Measurements from ENCODE around the gene NECTIN4. TPM values are rescaled to one million over a fixed set of nuclear protein-coding genes. Genes with fewer than 3 reads are reported as not detected.

The NECTIN4 gene
- total RNA-seq: 1 to 10 TPM in 1 of 4 donors, under 1 TPM in 1, not detected in 2; 0.27 to 1.9 TPM

DNA sequence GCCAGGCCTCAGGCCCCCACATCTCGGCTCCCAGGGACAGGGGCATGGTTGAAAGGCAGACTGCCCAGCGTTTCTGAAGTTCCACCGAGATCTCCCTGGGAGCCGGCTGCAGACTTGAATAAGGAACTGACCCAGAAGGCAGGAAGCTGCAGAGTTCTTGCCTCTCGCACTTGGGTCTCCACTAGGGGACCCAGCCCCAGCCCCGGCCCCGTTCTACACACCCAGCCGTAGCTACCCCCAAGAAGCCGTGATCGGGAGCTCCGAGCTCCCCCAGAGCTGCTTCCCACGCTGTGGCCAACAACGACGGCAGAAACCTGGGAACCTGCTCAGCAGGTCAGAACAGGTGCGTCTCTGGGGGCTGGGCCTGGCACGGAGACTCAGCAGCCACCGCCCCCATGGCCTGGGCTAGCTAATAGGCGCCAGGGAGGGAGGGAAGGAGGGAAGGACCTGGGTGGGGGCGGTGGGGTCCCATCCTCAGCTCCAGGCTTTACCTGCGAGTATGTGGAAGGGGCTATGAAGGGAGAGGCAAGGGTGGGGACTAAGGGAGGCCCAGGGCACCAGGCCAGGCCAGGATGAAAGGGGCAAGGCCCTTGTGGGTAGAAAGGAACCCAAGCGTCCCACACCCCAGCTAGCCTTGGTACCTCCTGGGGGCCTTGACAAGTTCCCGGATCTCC lies at the start of gene NECTIN4:
TSS of gene NECTIN4 (minus strand) at position 308 of the 674 bp plus-strand sequence. CDS start at position 46, 262 bp downstream.
- Histone ChIP-seq H3K4me3 (no peak within 1 kb of the TSS), H3K27me3 (peaks cover 6% of the 10 kb centered on the region), H3K27ac (no peak within 1 kb of the TSS), H3K36me3 (no peaks in the 10 kb centered on the region), H3K9me3 (no peaks in the 10 kb centered on the region), H3K4me1 (no peaks in the 10 kb centered on the region)
- no peak for ATAC-seq
- 60 to 64% methylated on average over 6 to 8 of the region's 22 CpGs for WGBS, 2 donors (ENCODE audit: low coverage in 1 of 2)
- TF ChIP-seq, protein P1, sequence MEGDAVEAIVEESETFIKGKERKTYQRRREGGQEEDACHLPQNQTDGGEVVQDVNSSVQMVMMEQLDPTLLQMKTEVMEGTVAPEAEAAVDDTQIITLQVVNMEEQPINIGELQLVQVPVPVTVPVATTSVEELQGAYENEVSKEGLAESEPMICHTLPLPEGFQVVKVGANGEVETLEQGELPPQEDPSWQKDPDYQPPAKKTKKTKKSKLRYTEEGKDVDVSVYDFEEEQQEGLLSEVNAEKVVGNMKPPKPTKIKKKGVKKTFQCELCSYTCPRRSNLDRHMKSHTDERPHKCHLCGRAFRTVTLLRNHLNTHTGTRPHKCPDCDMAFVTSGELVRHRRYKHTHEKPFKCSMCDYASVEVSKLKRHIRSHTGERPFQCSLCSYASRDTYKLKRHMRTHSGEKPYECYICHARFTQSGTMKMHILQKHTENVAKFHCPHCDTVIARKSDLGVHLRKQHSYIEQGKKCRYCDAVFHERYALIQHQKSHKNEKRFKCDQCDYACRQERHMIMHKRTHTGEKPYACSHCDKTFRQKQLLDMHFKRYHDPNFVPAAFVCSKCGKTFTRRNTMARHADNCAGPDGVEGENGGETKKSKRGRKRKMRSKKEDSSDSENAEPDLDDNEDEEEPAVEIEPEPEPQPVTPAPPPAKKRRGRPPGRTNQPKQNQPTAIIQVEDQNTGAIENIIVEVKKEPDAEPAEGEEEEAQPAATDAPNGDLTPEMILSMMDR (IDR thresholded peaks at IDR 0.05): no peak
- no peak for TF ChIP-seq POLR2A (IDR thresholded peaks at IDR 0.05)
- no peak for TF ChIP-seq EP300 (IDR thresholded peaks at IDR 0.05)
- TF ChIP-seq POLR2AphosphoS5 (IDR thresholded peaks at IDR 0.05): no peak

DNA sequence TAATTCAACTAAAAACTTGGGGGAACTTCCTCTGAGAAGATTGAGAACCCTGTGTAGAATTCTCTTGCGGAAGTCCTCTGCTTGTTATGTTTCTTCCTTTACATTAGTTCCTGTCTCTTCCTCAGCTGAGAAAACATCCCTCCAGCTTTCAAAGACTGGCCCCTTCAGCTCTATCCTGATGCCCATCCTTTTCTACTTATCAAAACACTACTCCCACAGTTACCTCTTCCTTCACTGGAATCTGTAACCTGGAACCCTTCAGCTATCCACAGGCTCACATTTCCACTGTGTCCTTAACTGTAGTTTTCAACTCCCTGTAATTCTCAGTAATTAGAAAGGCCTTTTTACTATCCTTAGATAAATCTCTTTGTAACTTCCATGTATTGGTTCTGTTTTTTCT lies 49.1 kb upstream of the NECTIN4 start:
- Histone ChIP-seq H3K36me3 (no peaks in the 10 kb centered on the region), H3K27ac (peak overlapping the region in 1 of 4 donors; percentile 0), H3K4me1 (peaks cover 5 to 25% (median 10%) of the 10 kb centered on the region in 3 donors), H3K27me3 (no peaks in the 10 kb centered on the region), H3K4me3 (no peak overlapping the region), H3K9me3 (no peaks in the 10 kb centered on the region)
- 64 to 83% methylated on average over 1 of the region's 1 CpG for WGBS, 2 donors (ENCODE audit: low coverage in 1 of 2)
- no peak for ATAC-seq
- TF ChIP-seq, protein P1 (IDR thresholded peaks at IDR 0.05): no peak
- TF ChIP-seq POLR2A (IDR thresholded peaks at IDR 0.05): no peak
- TF ChIP-seq EP300 (IDR thresholded peaks at IDR 0.05): no peak
- no peak for TF ChIP-seq POLR2AphosphoS5 (IDR thresholded peaks at IDR 0.05)

DNA sequence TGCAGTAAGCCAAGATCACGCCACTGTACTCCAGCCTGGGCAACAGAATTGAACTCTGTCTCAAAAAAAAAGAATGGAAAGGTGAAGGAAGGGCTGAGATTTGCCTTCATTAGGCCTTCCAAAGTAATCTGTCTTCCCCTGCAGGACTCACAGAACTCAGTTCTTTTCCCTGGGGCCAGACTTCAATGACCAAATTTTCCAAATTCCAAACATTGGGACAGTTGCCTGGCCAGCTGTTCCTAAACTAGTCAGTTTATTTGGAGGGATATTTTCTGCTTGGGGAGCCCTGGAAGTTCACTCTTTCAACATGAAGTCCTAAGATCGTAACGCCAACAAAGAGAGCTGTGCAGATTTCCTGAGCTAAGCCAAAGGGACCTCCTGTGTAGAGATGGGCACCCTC lies 48.5 kb upstream of the NECTIN4 start:
- Histone ChIP-seq H3K36me3 (no peaks in the 10 kb centered on the region), H3K9me3 (no peaks in the 10 kb centered on the region), H3K4me3 (no peak overlapping the region), H3K4me1 (peaks cover 5 to 28% (median 10%) of the 10 kb centered on the region in 3 donors), H3K27ac (peak overlapping the region in 1 of 4 donors; percentile 0), H3K27me3 (no peaks in the 10 kb centered on the region)
- 69% methylated on average over 3 of the region's 3 CpGs; no CpG with 5 or more reads in 1 of the 2 donors for WGBS, 2 donors (ENCODE audit: low coverage in 1 of 2)
- TF ChIP-seq, protein P1 (IDR thresholded peaks at IDR 0.05): no peak
- TF ChIP-seq POLR2AphosphoS5 (IDR thresholded peaks at IDR 0.05) (no peak), POLR2A (IDR thresholded peaks at IDR 0.05) (no peak), EP300 (IDR thresholded peaks at IDR 0.05) (no peak)
- ATAC-seq: no peak

DNA sequence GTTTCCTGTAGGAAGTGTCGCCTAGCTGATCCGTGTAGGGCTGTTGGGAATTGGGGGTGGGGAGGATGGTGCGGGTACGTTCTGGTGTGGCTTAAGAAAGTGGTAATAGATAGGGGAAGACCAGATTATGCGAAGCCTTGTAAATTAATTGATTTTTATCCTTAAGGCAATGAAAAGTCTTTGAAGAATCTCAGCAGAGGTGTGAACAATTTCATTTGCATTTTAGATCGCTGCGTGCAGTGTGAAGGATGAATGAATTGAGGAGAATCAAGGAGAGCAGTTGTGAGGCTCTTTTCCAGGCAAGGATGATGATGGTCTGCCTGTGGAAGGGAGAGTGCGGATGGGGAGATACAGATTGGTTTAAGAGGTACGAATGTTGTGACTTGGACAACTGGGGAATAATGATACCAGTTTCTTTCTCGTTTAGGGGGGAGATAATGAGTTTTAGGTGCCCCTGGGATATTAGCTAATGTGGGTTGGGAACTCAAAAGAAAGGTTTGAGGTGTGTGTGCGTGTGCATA lies 43.9 kb upstream of the NECTIN4 start:
- Histone ChIP-seq H3K4me3 (peak overlapping the region; percentile 55 to 76), H3K4me1 (peaks cover 5 to 56% (median 19%) of the 10 kb centered on the region in 3 donors), H3K27ac (peak overlapping the region; percentile 76 to 98 (median 95)), H3K9me3 (no peaks in the 10 kb centered on the region), H3K36me3 (peaks cover 0 to 17% of the 10 kb centered on the region in 2 donors), H3K27me3 (no peaks in the 10 kb centered on the region)
- WGBS, 2 donors (ENCODE audit: low coverage in 1 of 2): 3% methylated on average over 10 to 11 of the region's 11 CpGs
- ATAC-seq: no peak
- TF ChIP-seq POLR2A (IDR thresholded peaks at IDR 0.05) (no peak), POLR2AphosphoS5 (IDR thresholded peaks at IDR 0.05) (no peak), EP300 (IDR thresholded peaks at IDR 0.05) (no peak)
- TF ChIP-seq, protein P1 (IDR thresholded peaks at IDR 0.05): no peak

All from gastroesophageal sphincter (tissue), 4 donors.